Trophoblast cell (in vitro differentiated cells and primary cell): ENCODE results near the gene PEX14.

Experiments used
- DNase-seq, 2 donors: peaks; one replicate each; pipeline ENCODE4 v3.0.0-alpha.2; 2016
- H2AFZ ChIP-seq: 2 replicates; pipeline ENCODE4 v1.6.1; 2013; ENCODE audit warnings: low read length, moderate library complexity, mild to moderate bottlenecking; ENCODE audit not compliant: insufficient read depth, poor library complexity
- H2AK5ac ChIP-seq: 2 replicates; pipeline ENCODE4 v1.6.1; 2013; ENCODE audit warnings: mild to moderate bottlenecking, low read length
- H2BK120ac ChIP-seq: 2 replicates; pipeline ENCODE4 v1.6.1; 2013; ENCODE audit warnings: low read length, mild to moderate bottlenecking, moderate library complexity; ENCODE audit not compliant: insufficient read depth, poor library complexity
- H2BK12ac ChIP-seq: 2 replicates; pipeline ENCODE4 v1.6.1; 2013; ENCODE audit warnings: mild to moderate bottlenecking, low read length, moderate library complexity
- H2BK5ac ChIP-seq: 2 replicates; pipeline ENCODE4 v1.6.1; 2013; ENCODE audit warnings: low read length, low read depth, moderate library complexity, mild to moderate bottlenecking; ENCODE audit not compliant: poor library complexity
- H3K14ac ChIP-seq: 2 replicates; pipeline ENCODE4 v1.6.1; 2013; ENCODE audit warnings: mild to moderate bottlenecking, low read length
- H3K18ac ChIP-seq: 2 replicates; pipeline ENCODE4 v1.6.1; 2013; ENCODE audit warnings: mild to moderate bottlenecking, low read length
- H3K23ac ChIP-seq: 2 replicates; pipeline ENCODE4 v1.6.1; 2013; ENCODE audit warnings: low read length
- H3K27ac ChIP-seq: 2 replicates; pipeline ENCODE4 v1.5.1; 2013; ENCODE audit warnings: low read depth, mild to moderate bottlenecking, inconsistent platforms, low read length, moderate library complexity
- H3K27me3 ChIP-seq: 2 replicates; pipeline ENCODE4 v1.6.1; 2013; ENCODE audit warnings: inconsistent platforms, mild to moderate bottlenecking, low read length, moderate library complexity; ENCODE audit not compliant: insufficient read depth
- H3K36me3 ChIP-seq, 2 experiments: 1 replicate in 1 of 2; 2 replicates in 1 of 2; pipeline ENCODE4 v1.6.1; 2013; ENCODE audit warnings: low read length in 2 of 2, mild to moderate bottlenecking in 2 of 2, moderate library complexity in 1 of 2; ENCODE audit not compliant: insufficient read depth in 2 of 2, control insufficient read depth in 1 of 2
- H3K4ac ChIP-seq: 2 replicates; pipeline ENCODE4 v1.6.1; 2013; ENCODE audit warnings: low read depth, mild to moderate bottlenecking, low read length, moderate library complexity
- H3K4me1 ChIP-seq, 2 experiments: 1 replicate in 1 of 2; 2 replicates in 1 of 2; pipeline ENCODE4 v1.6.1; 2013; ENCODE audit warnings: low read length in 2 of 2, mild to moderate bottlenecking in 2 of 2, moderate library complexity in 1 of 2; ENCODE audit not compliant: insufficient read depth in 2 of 2, control insufficient read depth in 1 of 2
- H3K4me2 ChIP-seq: 2 replicates; pipeline ENCODE4 v1.6.1; 2013; ENCODE audit warnings: inconsistent platforms, mild to moderate bottlenecking, low read length, moderate library complexity
- H3K4me3 ChIP-seq: 2 replicates; pipeline ENCODE4 v1.5.1; 2013; ENCODE audit warnings: mild to moderate bottlenecking, low read depth, low read length, inconsistent platforms
- H3K79me1 ChIP-seq: one replicate; pipeline ENCODE4 v1.6.1; 2013; ENCODE audit warnings: low read length
- H3K79me2 ChIP-seq: 2 replicates; pipeline ENCODE4 v1.6.1; 2013; ENCODE audit warnings: low read length, mild to moderate bottlenecking; ENCODE audit not compliant: control insufficient read depth, insufficient read depth, poor library complexity
- H3K9ac ChIP-seq: 2 replicates; pipeline ENCODE4 v1.6.1; 2013; ENCODE audit warnings: mild to moderate bottlenecking, low read length
- H3K9me3 ChIP-seq: 2 replicates; pipeline ENCODE4 v1.6.1; 2013; ENCODE audit warnings: low read depth, mild to moderate bottlenecking, control low read depth, inconsistent platforms, low read length; ENCODE audit not compliant: insufficient read depth
- H4K12ac ChIP-seq: 2 replicates; pipeline ENCODE4 v1.6.1; 2013; ENCODE audit warnings: low read depth, mild to moderate bottlenecking, low read length, moderate library complexity
- H4K8ac ChIP-seq: 2 replicates; pipeline ENCODE4 v1.6.1; 2013; ENCODE audit warnings: low read depth, mild to moderate bottlenecking, low read length, moderate library complexity
- H4K91ac ChIP-seq: one replicate; pipeline ENCODE4 v1.6.1; 2013; ENCODE audit warnings: low read depth, mild to moderate bottlenecking, low read length, moderate library complexity
- WGBS: extraction: QIAGEN DNeasy Blood & Tissue Kit; methylation state at CpG from one replicate; pipeline ENCODE4 v1.1.7; 2013; ENCODE audit warnings: missing lambda C conversion rate; ENCODE audit not compliant: insufficient read length, insufficient coverage; ENCODE audit errors: extremely low coverage; 5-methylcytosine and 5-hydroxymethylcytosine counted together

Gene PEX14

GRCh38 chr1:10489291-10490055, 14.7 kb downstream of the PEX14 start:
- Histone ChIP-seq H3K14ac (no peak overlapping the region), H4K8ac (no peak overlapping the region), H2AFZ (no peak overlapping the region), H3K4ac (no peak overlapping the region), H2BK5ac (no peak overlapping the region), H3K4me2 (no peak overlapping the region), H2AK5ac (no peak overlapping the region), H3K27ac (no peak overlapping the region), H3K27me3 (no peaks in the 10 kb centered on the region), H4K91ac (no peak overlapping the region), H3K9ac (no peak overlapping the region), H2BK12ac (no peak overlapping the region), H2BK120ac (no peak overlapping the region), H3K79me2 (no peaks in the 10 kb centered on the region), H4K12ac (no peak overlapping the region), H3K36me3 (no peaks in the 10 kb centered on the region), H3K79me1 (no peaks in the 10 kb centered on the region), H3K18ac (no peak overlapping the region), H3K23ac (no peak overlapping the region), H3K9me3 (no peaks in the 10 kb centered on the region), H3K4me3 (no peak overlapping the region), H3K4me1 (no peaks in the 10 kb centered on the region)
- DNase-seq, result no peak
- WGBS, result no CpG with 5 or more reads among the region's 4 CpGs

- H3K4me2 ChIP-seq, result no peak overlapping the region
- H3K27ac ChIP-seq, result no peak overlapping the region
- no peak overlapping the region for H3K18ac ChIP-seq
- H2BK5ac ChIP-seq, result no peak overlapping the region
- H3K9ac ChIP-seq, result no peak overlapping the region
- H2BK120ac ChIP-seq, result no peak overlapping the region
- H3K23ac ChIP-seq, result no peak overlapping the region
- no peaks in the 10 kb centered on the region for H3K79me2 ChIP-seq
- no peak overlapping the region for H3K14ac ChIP-seq
- no peaks in the 10 kb centered on the region for H3K9me3 ChIP-seq
- no peak overlapping the region for H3K4me3 ChIP-seq
- H3K4ac ChIP-seq, result no peak overlapping the region
- no peaks in the 10 kb centered on the region for H3K79me1 ChIP-seq
- H4K12ac ChIP-seq, result no peak overlapping the region
- H4K8ac ChIP-seq, result no peak overlapping the region
- no peaks in the 10 kb centered on the region for H3K27me3 ChIP-seq
- no peak overlapping the region for H2AK5ac ChIP-seq
- H2BK12ac ChIP-seq, result no peak overlapping the region
- H3K4me1 ChIP-seq, result peaks cover 2% of the 10 kb centered on the region in 2 experiments
- no CpG with 5 or more reads among the region's 12 CpGs for WGBS
- H4K91ac ChIP-seq, result no peak overlapping the region
- H2AFZ ChIP-seq, result no peak overlapping the region
- no peak for DNase-seq
- no peaks in the 10 kb centered on the region for H3K36me3 ChIP-seq
Measured at GRCh38 chr1:10490286-10490970, 15.7 kb downstream of the PEX14 start.

- Histone ChIP-seq H2AK5ac (no peak overlapping the region), H3K27me3 (no peaks in the 10 kb centered on the region), H3K9me3 (no peaks in the 10 kb centered on the region), H2BK5ac (no peak overlapping the region), H3K4ac (no peak overlapping the region), H2AFZ (no peak overlapping the region), H3K18ac (no peak overlapping the region), H3K14ac (no peak overlapping the region), H3K9ac (no peak overlapping the region), H4K91ac (no peak overlapping the region), H3K4me2 (no peak overlapping the region), H3K4me3 (no peak overlapping the region), H2BK12ac (no peak overlapping the region), H3K36me3 (peaks cover 8 to 9% of the 10 kb centered on the region in 2 experiments), H3K27ac (no peak overlapping the region), H3K79me2 (no peaks in the 10 kb centered on the region), H4K12ac (no peak overlapping the region), H4K8ac (no peak overlapping the region), H2BK120ac (no peak overlapping the region), H3K23ac (no peak overlapping the region), H3K4me1 (peaks cover 2 to 5% of the 10 kb centered on the region in 2 experiments), H3K79me1 (no peaks in the 10 kb centered on the region)
- DNase-seq, result no peak
- WGBS, result no CpG with 5 or more reads among the region's 5 CpGs
Measured at GRCh38 chr1:10494418-10494753, 19.6 kb downstream of the PEX14 start.

- Histone ChIP-seq H3K4me1 (peaks cover 2 to 5% of the 10 kb centered on the region in 2 experiments), H2BK12ac (no peak overlapping the region), H3K4ac (peak overlapping the region; percentile 49), H3K79me2 (no peaks in the 10 kb centered on the region), H3K4me2 (no peak overlapping the region), H3K27ac (no peak overlapping the region), H3K27me3 (no peaks in the 10 kb centered on the region), H3K36me3 (peaks cover 8 to 9% of the 10 kb centered on the region in 2 experiments), H3K23ac (no peak overlapping the region), H3K9me3 (no peaks in the 10 kb centered on the region), H4K12ac (no peak overlapping the region), H4K8ac (peak overlapping the region; percentile 44), H3K4me3 (no peak overlapping the region), H4K91ac (no peak overlapping the region), H2BK120ac (no peak overlapping the region), H3K79me1 (no peaks in the 10 kb centered on the region), H2BK5ac (no peak overlapping the region), H3K18ac (no peak overlapping the region), H2AK5ac (no peak overlapping the region), H3K14ac (no peak overlapping the region), H2AFZ (no peak overlapping the region), H3K9ac (no peak overlapping the region)
- WGBS, result no CpG with 5 or more reads among the region's 15 CpGs
- peak; percentile 67 to 88 for DNase-seq
Measured at GRCh38 chr1:10494754-10495474, 20.2 kb downstream of the PEX14 start.
